22Rv1 (cell line): ENCODE measurements around the gene ARHGEF2.
A peak's percentile ranks its signal among the peaks of the same experiment; 100 is the strongest.

ENCODE experiments used
- H3K27ac ChIP-seq: fragments of 450-650 bp; 2 replicates; pipeline ENCODE4 v1.5.1; 2017
- ZFX ChIP-seq: fragments of 450-650 bp; IDR thresholded peaks from 2 replicates; pipeline ENCODE4 v1.6.1; 2017; ENCODE audit warnings: antibody characterized with exemption, borderline replicate concordance
- TF ChIP-seq, protein P1 (sequence below): fragments of 450-650 bp; IDR thresholded peaks from 2 replicates; pipeline ENCODE4 v1.5.1; 2017; ENCODE audit warnings: mild to moderate bottlenecking

Gene ARHGEF2

GRCh38 chr1:155975375-155976061, 2.8 kb downstream of the ARHGEF2 start:
- TF ChIP-seq, protein P1, sequence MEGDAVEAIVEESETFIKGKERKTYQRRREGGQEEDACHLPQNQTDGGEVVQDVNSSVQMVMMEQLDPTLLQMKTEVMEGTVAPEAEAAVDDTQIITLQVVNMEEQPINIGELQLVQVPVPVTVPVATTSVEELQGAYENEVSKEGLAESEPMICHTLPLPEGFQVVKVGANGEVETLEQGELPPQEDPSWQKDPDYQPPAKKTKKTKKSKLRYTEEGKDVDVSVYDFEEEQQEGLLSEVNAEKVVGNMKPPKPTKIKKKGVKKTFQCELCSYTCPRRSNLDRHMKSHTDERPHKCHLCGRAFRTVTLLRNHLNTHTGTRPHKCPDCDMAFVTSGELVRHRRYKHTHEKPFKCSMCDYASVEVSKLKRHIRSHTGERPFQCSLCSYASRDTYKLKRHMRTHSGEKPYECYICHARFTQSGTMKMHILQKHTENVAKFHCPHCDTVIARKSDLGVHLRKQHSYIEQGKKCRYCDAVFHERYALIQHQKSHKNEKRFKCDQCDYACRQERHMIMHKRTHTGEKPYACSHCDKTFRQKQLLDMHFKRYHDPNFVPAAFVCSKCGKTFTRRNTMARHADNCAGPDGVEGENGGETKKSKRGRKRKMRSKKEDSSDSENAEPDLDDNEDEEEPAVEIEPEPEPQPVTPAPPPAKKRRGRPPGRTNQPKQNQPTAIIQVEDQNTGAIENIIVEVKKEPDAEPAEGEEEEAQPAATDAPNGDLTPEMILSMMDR: no peak
- no peak for TF ChIP-seq ZFX
- no peak overlapping the region for H3K27ac ChIP-seq

DNA sequence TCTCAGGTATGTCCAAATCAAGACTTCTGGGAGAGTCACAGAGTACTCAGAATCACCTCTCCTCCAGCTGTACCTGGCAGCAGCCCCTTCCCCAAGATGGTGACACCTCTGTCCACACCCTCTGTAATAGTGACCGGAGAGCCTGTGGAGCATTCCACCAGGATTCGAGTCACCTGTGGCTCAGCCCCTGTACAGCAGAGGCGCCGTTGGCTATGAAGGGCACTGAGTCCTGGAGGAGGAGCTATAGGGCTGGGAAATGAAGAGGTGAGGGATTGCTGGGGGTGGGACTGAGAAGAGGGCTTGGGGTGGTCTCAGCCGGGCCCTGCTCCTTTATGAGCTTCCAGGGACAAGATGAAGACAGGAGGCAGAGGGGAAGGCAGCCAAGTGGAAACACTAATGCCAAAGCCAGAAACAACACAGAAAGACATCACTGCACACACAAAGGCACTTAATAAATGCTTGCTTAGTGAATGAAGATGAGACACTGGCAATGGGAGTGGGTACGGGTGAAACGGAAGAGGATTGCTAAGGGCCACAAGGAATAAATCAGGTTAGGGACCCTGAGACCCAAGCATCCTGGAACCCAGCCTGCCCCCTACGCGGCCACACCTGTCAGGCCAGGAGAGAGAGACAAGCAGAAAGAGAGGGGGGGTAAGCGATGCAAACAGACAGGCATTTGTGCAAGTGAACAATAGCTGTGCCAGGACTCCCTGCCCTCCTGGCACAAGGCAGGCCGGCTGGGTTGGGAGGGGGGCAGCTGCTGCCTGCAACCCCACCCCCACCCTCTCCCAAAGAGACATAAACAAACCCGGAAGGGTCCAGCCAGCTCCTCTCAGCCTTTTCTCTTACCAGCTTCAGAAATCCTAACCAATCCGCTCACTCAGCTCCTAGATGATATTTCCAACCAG, 3.9 kb downstream of the ARHGEF2 start:
- TF ChIP-seq ZFX: no peak
- TF ChIP-seq, protein P1: 0 out of 2 replicates have a peak, but pooled peaks have one; percentile 6
- H3K27ac ChIP-seq: no peak overlapping the region

- TF ChIP-seq, protein P1: no peak
- TF ChIP-seq ZFX: no peak
Observed at GRCh38 chr1:155973723-155974122, 4.6 kb downstream of the ARHGEF2 start.

DNA sequence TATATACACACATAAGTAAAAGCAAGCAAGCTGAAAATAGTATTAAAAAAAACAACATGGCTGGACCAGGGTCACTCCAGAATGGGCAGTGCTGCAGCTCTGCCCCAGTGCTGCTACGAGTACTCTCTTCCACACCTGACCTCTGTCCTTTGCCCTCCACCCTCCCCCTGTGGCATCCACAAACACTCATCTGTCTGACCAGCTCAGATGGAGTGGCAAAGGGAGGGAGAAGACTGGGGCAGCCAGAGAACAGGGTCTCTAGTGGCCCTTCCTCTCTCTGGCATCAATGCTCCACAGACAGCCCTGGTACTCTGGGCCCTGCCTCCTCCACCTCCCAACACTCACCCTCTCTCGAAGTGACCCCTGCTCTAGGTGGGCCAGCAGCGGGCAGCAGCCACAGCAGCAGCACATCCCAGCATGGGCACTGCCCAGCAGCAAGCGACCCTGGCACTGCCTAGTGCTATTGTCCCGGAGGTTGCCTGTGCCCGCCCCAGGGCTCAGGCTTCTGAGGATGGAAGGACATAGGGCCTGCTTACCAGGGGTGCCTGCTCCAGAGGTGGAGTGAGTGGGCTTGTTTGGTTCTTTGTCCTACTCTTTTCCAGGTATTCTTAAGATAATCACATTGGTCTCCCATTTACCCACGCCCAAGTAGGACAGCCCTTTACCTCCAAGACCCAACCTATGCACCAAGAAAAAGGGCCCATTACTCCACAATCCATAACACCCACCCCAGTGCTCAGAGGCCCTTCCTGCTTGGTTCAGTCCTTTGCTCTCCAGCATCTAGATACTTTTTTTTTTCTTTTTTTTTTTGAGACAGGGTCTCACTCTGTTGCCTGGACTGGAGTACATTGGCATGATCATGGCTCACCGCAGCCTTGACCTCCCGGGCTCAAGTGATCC, 6.2 kb downstream of the ARHGEF2 start:
- H3K27ac ChIP-seq: no peak overlapping the region

More at GRCh38 chr1:155973723-155974122, 4.6 kb downstream of the ARHGEF2 start:
- H3K27ac ChIP-seq: no peak overlapping the region

DNA sequence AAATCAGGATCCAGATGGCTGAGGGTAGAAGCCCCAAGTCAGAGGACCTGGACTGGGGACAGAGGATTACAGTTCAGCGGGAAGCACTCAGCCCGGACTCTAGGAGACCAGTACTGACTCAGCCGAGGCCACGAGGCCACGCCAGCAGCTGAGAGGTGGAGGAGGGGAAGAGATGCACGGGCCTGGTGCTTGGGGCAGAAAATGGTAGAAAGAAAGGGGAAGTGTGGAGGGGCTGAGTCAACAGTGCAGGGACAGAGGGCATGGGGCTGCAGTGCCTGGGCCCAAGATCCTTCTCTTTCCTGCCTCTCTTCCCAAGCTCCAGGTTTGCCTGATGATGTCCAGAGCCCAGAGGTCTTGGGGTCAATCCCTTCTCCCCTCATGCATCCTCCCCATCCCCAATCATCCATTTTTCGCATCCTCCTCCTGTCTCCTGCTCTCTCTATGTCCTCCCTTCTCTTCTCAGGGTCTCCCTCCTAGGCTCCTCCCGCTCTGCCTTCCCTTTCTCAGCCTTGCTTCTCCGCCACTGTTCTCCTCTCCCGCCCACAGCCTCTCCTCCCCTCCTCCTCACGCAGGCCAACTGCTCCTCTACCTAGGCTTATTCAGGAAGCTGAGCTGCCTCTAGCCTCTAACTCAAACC, 7.7 kb downstream of the ARHGEF2 start:
- TF ChIP-seq ZFX: no peak
- TF ChIP-seq, protein P1: no peak
- H3K27ac ChIP-seq: no peak overlapping the region

More for the DNA sequence above, 6.2 kb downstream of the ARHGEF2 start:
- TF ChIP-seq, protein P1: no peak
- TF ChIP-seq ZFX: no peak

- TF ChIP-seq, protein P1: no peak
- no peak for TF ChIP-seq ZFX
- no peak overlapping the region for H3K27ac ChIP-seq
Observed at GRCh38 chr1:155969377-155969791, 9.0 kb downstream of the ARHGEF2 start.
